Kidney tubule cell (primary cell): ENCODE data around the gene PDE4D.
A peak's percentile ranks its signal among the peaks of the same experiment; 100 is the strongest.

Source experiments
- DNase-seq: peaks from one replicate; pipeline ENCODE4 v3.0.0-alpha.2; 2018; ENCODE audit warnings: low spot score

Gene PDE4D

DNA sequence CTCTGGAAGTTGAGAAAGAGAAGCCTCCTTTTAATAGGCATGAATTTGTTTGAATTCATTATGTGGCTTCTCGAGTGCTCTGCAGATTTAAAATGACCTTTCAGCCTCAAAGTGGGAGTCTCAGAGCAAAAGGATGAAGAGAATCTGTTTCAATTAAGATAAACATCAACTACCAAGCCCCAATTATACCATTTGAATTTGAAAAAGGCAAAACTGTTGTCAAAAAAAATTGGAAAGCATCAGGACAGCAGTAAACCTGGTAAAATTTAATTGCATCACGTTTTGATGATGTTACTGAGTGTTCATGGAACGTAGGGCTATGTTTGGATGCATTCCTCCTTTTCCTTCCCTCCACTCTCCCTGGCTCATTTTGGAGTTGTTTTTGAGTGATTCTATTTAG is 637.2 kb downstream of the PDE4D start:
- no peak for DNase-seq

- no peak for DNase-seq
These were observed 639.4 kb downstream of the PDE4D start for GRCh38 chr5:59254055-59254687.

GRCh38 chr5:59253625-59254024 is 639.9 kb downstream of the PDE4D start:
- no peak for DNase-seq

DNA sequence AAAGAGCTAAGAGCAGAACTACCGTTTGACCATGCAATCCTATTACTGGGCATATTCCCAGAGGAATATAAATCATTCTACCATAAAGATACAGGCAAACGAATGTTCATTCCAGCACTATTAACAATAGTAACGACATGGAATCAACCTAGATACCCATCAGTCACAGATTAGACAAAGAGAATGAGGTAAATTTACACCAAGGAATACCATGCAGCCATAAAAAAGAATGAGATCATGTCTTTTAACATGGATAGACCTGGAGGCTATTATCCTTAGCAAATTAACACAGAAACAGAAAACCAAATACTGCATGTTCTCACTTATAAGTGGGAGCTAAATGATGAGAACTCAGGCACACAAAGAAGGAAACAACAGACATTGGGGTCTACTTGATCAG is 641.9 kb downstream of the PDE4D start:
- no peak for DNase-seq

DNA sequence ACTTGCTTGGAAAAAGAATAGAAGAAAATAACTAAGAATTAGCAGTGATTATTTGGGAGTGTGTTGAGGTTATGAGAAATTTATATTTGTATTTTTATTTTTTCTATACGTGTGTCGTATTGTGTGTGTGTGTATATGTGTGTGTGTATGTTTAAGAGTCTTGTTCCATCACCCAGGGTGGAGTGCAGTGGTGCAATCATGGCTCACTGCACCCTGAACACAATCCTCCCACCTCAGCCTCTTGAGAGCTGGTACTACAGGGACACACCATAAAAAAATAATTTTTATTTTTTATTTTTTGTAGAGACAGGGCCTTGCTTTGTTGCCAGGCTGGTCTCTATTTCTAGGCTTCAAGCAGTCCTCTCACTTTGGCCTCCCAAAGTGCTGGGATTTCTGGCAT is 643.8 kb downstream of the PDE4D start:
- DNase-seq = no peak

DNA sequence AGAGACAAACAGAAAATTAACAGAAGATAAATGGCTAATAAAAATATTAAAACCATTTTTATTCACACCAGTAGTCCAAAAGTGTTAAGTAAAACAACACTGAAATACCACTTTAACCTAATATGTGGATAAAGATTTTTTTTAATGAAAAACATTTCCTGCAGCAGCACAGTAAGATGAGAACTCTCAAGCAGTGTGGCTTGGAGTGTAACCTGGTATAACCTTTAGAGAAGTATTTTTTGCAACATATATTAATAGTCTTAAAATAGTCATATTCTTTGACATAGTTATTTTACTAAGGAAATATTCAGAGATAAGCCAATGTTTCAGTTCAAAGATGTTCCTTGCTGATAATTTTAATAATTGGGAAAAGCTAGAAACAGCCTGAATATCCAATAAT is 644.4 kb downstream of the PDE4D start:
- DNase-seq = no peak

GRCh38 chr5:59246882-59247281 is 646.6 kb downstream of the PDE4D start:
- DNase-seq = no peak

- DNase-seq = no peak
These were observed 647.2 kb downstream of the PDE4D start for GRCh38 chr5:59246145-59246869.

GRCh38 chr5:59245198-59245597 is 648.3 kb downstream of the PDE4D start:
- DNase-seq = no peak

DNA sequence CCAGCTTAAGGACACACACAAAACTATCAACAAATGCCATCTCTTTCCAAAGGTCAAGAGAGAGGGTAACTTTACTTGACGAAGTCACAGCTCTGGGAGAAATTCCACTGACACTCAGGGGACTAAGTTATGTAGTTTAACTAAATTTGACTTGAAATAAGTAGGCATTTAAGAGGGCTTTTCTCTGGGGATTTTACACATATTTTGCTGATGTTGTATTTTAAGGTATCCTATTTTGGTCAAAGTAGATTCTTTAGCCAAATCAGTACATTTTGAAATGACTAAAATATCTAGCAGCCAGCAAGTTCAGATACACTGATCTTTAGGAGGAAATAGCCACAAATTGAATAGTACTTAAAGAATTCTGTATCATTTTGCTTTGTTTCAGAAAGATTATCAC is 652.0 kb downstream of the PDE4D start:
- no peak for DNase-seq

GRCh38 chr5:59241119-59241518 is 652.4 kb downstream of the PDE4D start:
- no peak for DNase-seq

DNA sequence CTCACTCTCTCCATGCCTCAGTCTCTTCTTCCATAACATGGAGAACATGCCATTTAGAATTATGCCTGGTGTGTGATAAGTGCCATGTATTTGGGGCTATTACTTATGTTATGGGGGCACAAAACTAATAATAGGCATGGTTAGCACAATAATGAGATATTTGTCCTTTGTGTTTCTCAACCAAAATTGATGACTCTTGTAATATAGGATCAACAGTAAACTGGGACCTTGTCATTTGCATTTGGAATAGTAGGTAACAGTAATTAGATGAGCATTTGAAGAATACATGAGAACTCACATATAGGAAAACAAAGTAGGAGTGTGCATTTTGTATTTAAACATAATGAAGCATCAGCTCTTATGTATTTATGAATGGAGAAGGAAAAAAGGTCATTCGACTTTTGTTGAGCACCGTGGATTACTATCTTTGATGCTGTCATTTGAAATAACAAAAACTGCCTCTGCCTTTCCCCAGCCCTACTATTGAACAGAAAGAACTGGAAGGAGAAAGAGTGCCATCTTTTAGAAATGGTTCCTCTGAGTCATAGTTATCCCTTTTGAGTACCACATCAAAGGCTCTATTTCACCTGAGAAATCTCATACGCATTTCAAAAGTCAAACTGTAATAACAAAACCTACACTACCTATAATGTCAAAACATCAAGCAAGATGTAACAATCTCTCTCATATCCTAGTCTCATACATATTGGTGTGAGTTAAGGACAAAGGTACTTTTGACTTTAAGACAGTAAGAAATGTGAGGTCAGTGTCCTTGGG is 655.2 kb downstream of the PDE4D start:
- no peak for DNase-seq

GRCh38 chr5:59236986-59237385 is 656.5 kb downstream of the PDE4D start:
- peak; percentile 3 for DNase-seq

DNA sequence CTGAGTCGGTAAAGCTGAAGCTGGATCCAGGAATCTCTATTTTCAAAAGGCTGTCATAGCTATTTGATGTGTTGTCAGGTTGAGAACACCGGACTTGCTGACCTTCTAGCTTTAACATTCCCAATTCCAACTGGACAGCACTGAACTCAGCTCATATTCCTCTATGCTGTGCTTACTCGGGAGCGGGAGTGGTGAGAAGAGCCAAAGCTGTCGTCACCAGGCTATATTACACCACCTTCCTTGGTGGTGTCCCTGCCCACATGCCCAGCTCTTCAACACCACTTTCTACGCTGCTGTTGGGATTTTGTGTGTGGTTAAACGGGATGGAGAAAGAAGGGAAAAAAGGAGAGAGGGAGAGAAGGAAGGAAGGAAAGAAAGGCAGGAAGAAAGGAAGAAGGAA is 657.1 kb downstream of the PDE4D start:
- no peak for DNase-seq

DNA sequence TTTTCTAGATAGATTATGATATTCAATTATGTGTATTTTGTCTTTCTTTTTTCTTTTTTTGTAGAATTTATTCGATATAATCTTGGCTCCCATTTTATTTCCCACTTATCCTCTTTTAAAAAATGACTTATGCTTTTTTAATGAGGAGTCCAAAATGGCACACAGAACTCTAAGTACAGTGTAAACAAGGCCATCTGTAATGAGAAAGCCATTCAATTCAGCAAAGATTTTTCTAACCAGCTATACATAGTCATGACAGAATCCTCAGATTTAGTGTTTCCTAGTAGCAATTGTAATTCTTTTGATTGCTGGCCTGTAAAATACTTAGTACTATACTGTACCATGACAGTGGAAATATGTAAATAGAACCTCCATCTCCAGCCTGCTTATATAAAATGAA is 659.3 kb downstream of the PDE4D start:
- DNase-seq = no peak

GRCh38 chr5:59231221-59231931 is 662.1 kb downstream of the PDE4D start:
- DNase-seq = no peak

DNA sequence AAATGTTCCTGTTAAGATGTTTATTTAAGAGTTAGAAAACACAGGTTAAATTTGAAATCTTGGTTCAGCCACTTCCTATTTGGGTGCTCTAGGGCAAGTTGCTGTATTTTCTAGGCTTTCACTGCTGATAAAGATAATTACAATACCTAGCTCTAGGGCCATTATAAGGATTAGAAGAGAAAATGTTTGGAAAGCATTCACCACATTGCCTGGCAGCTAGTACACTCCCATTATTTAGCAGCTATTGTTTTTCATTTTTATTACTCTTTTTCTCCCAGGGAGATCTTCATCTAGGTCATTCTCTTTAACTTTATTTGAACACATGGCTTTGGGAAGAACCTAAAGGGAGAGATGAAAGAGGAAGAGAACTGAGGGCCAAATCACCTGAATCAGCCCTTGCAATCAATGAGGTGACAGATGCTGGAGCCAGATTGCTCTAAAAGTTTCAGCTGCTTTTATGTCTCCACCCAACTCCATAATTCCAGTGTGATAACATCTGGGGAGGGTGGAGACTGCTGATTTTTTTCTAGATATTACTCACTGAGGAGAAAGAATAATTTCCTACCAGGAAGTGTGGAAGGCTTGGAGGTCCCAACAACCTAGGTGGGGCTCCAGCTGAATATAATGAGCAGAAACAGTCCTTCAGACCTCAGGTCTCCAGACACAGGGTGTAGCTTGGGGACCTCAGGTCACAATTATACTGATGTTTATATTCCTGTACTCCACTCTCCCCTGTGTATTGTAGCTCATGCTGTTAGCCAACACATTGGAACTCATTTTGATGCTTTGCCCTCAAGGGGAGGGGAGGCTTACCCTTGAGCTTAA is 670.6 kb downstream of the PDE4D start:
- no peak for DNase-seq

DNA sequence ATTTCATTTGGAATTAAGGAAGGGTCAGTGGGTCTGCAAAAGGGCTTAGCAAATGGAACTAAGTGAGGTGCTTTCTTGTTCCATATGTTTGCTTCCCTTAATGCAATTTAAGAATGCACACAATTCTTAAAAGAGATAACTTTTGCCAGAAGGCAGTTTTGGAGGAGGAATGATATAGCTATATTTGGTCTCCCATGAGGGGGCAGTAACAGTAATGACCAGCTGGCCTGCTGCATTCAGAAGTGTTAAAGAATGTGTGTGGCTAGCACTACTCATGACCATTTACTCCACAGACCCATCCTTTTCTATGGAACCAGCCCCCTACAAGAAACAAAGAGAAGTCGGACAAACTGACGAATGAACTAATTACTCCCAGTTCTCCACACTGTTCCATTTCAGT is 671.8 kb downstream of the PDE4D start:
- no peak for DNase-seq

GRCh38 chr5:59218424-59219045 is 675.0 kb downstream of the PDE4D start:
- DNase-seq = peak; percentile 29

DNA sequence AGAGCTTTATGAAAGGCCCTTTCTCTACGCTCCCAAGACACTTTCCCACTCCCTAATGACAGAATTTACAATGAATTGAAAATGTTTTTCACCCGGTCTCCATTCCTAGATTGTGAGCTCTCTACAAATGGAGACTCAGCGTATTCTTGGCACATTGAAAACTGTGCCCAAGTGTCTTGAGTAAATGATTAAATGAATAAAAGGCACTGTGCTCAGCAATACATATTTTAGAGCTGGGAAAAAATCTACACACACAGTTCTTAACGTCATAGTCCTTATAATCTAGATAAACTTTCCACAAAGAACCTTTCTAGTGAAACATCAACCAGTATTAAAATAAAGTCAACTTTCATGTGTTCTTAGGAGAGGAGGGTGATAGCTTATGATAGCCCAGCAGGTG is 676.7 kb downstream of the PDE4D start:
- DNase-seq = no peak

GRCh38 chr5:59212596-59212995 is 680.9 kb downstream of the PDE4D start:
- DNase-seq = no peak
